CD4-positive, CD25-positive, alpha-beta regulatory T cell (primary cell): ENCODE measurements around the gene RGMA. TPM values are rescaled to one million over a fixed set of nuclear protein-coding genes. Genes with fewer than 3 reads are reported as not detected.
"Not testable (repeated sequence)": the region's sequence is repeated elsewhere in the genome, so short reads cannot be mapped to it uniquely, and the experiment has no call there.

Source experiments
- ATAC-seq, 2 donors: fragments of 150-1000 bp; cut with Tn5 transposase; one replicate each; pipeline ENCODE4 v1.10.0; 2021; ENCODE audit warnings: low read depth in 2 of 2, moderate number of reproducible peaks in 2 of 2, moderate library complexity in 1 of 2
- DNase-seq, 3 donors: peaks; one replicate each; pipeline versions ENCODE4 v3.0.0 to v3.0.0-alpha.2; 2012 to 2022; ENCODE audit warnings: mixed read lengths in 1 of 3
- H3K27ac ChIP-seq: one replicate; pipeline ENCODE4 v1.7.0; 2013; ENCODE audit warnings: mild to moderate bottlenecking, low read length; ENCODE audit not compliant: insufficient read depth, poor library complexity, severe bottlenecking
- H3K27me3 ChIP-seq: one replicate; pipeline ENCODE4 v1.7.0; 2013; ENCODE audit warnings: low read length; ENCODE audit not compliant: control insufficient read depth, insufficient read depth
- H3K36me3 ChIP-seq: one replicate; pipeline ENCODE4 v1.7.0; 2013; ENCODE audit warnings: mild to moderate bottlenecking, low read length, moderate library complexity; ENCODE audit not compliant: control insufficient read depth, insufficient read depth
- H3K4me1 ChIP-seq: 2 replicates; pipeline ENCODE4 v1.7.0; 2013; ENCODE audit warnings: mild to moderate bottlenecking, low read length; ENCODE audit not compliant: insufficient read depth, control insufficient read depth, poor library complexity, severe bottlenecking
- H3K4me3 ChIP-seq: one replicate; pipeline ENCODE4 v1.7.0; 2013; ENCODE audit warnings: low read depth, mild to moderate bottlenecking, low read length, moderate library complexity
- H3K9me3 ChIP-seq, 2 experiments: 1 replicate in 1 of 2; 2 replicates in 1 of 2; pipeline ENCODE4 v1.7.0; 2013; ENCODE audit warnings: low read length in 2 of 2, mild to moderate bottlenecking in 1 of 2, moderate library complexity in 1 of 2; ENCODE audit not compliant: control insufficient read depth in 2 of 2
- H3K27ac Mint-ChIP-seq, 3 donors: one replicate each; pipeline ENCODE4 v1.8.0; 2020 to 2022; ENCODE audit warnings: mild to moderate bottlenecking in 3 of 3, mixed read lengths in 3 of 3, moderate library complexity in 2 of 3
- H3K27me3 Mint-ChIP-seq: one replicate; pipeline ENCODE4 v1.8.0; 2022; ENCODE audit warnings: mild to moderate bottlenecking, mixed read lengths
- H3K36me3 Mint-ChIP-seq: one replicate; pipeline ENCODE4 v1.8.0; 2020; ENCODE audit warnings: mixed read lengths
- H3K4me1 Mint-ChIP-seq, 4 donors: one replicate each; pipeline ENCODE4 v1.8.0; 2020 to 2022; ENCODE audit warnings: mixed read lengths in 4 of 4, mild to moderate bottlenecking in 1 of 4
- H3K4me3 Mint-ChIP-seq, 4 donors: one replicate each; pipeline ENCODE4 v1.8.0; 2020 to 2022; ENCODE audit warnings: mild to moderate bottlenecking in 4 of 4, mixed read lengths in 4 of 4, moderate library complexity in 3 of 4
- H3K9me3 Mint-ChIP-seq, 7 donors: one replicate each; pipeline ENCODE4 v1.8.0; 2020 to 2022; ENCODE audit warnings: mixed read lengths in 7 of 7, mild to moderate bottlenecking in 3 of 7, moderate library complexity in 2 of 7
- polyA plus RNA-seq, 4 donors: library from polyadenylated mRNA; unstranded; fragments of 300-500 nt; fragmentation: Illumina TruSeq; gene quantifications; one replicate each; pipeline ENCODE4 v1.2.3, GENCODE V29; 2021
- total RNA-seq: library from RNA; stranded (reverse); gene quantifications from one replicate; pipeline ENCODE4 v1.2.3, GENCODE V29; 2022

Gene RGMA
- total and polyA plus RNA-seq, 5 donors from 2014 or later, result 0.49 TPM; not detected in 4

- Histone ChIP-seq H3K4me1 (peaks cover 6% of the 10 kb centered on the region), H3K27me3 (no peaks in the 10 kb centered on the region), H3K4me3 (no peak overlapping the region), H3K9me3 (no peaks in the 10 kb centered on the region), H3K36me3 (no peaks in the 10 kb centered on the region), H3K27ac (no peak overlapping the region)
- no peak for ATAC-seq
- no peak for DNase-seq
- Mint-ChIP-seq H3K36me3 (no peaks in the 10 kb centered on the region), H3K4me3 (no peak overlapping the region), H3K9me3 (no peaks in the 10 kb centered on the region), H3K27ac (no peak overlapping the region), H3K4me1 (peaks cover 3 to 21% (median 9%) of the 10 kb centered on the region in 4 donors), H3K27me3 (peaks cover 9% of the 10 kb centered on the region)
Measured at GRCh38 chr15:93034512-93034911, 54.5 kb downstream of the RGMA start.

GRCh38 chr15:93033434-93034045 lies 55.5 kb downstream of the RGMA start:
- H3K9me3 Mint-ChIP-seq, result no peaks in the 10 kb centered on the region
- no peak overlapping the region for H3K27ac Mint-ChIP-seq
- no peak overlapping the region for H3K4me3 ChIP-seq
- H3K4me3 Mint-ChIP-seq, result no peak overlapping the region
- H3K36me3 ChIP-seq, result no peaks in the 10 kb centered on the region
- DNase-seq (no peak), ATAC-seq (no peak)
- no peaks in the 10 kb centered on the region for H3K27me3 ChIP-seq
- no peaks in the 10 kb centered on the region for H3K9me3 ChIP-seq
- peaks cover 9% of the 10 kb centered on the region for H3K27me3 Mint-ChIP-seq
- no peaks in the 10 kb centered on the region for H3K36me3 Mint-ChIP-seq
- H3K27ac ChIP-seq, result no peak overlapping the region
- H3K4me1 ChIP-seq, result peaks cover 6% of the 10 kb centered on the region
- peaks cover 3 to 24% (median 11%) of the 10 kb centered on the region in 4 donors for H3K4me1 Mint-ChIP-seq

GRCh38 chr15:93032515-93033206 lies 56.4 kb downstream of the RGMA start:
- not testable (repeated sequence) for H3K27ac ChIP-seq, H3K9me3 Mint-ChIP-seq, H3K4me3 Mint-ChIP-seq, H3K9me3 ChIP-seq, ATAC-seq, H3K27ac Mint-ChIP-seq, DNase-seq, H3K36me3 Mint-ChIP-seq, H3K36me3 ChIP-seq, H3K27me3 Mint-ChIP-seq, H3K27me3 ChIP-seq, H3K4me3 ChIP-seq, H3K4me1 ChIP-seq
- peaks cover 3 to 24% (median 13%) of the 10 kb centered on the region in 4 donors for H3K4me1 Mint-ChIP-seq

GRCh38 chr15:93031557-93032384 lies 57.2 kb downstream of the RGMA start:
- H3K4me1 ChIP-seq, H3K9me3 ChIP-seq, H3K27me3 ChIP-seq, H3K4me3 Mint-ChIP-seq, H3K27ac ChIP-seq, H3K27ac Mint-ChIP-seq, ATAC-seq, H3K36me3 Mint-ChIP-seq, H3K4me3 ChIP-seq, H3K9me3 Mint-ChIP-seq, DNase-seq, H3K36me3 ChIP-seq, H3K27me3 Mint-ChIP-seq: not testable (repeated sequence)
- H3K4me1 Mint-ChIP-seq, result peaks cover 3 to 24% (median 13%) of the 10 kb centered on the region in 4 donors

- Histone ChIP-seq H3K9me3 (no peaks in the 10 kb centered on the region), H3K27ac (no peak overlapping the region), H3K4me1 (peaks cover 6% of the 10 kb centered on the region), H3K27me3 (no peaks in the 10 kb centered on the region), H3K36me3 (peaks cover 14% of the 10 kb centered on the region), H3K4me3 (no peak overlapping the region)
- H3K4me3 Mint-ChIP-seq, result no peak overlapping the region
- no peak overlapping the region for H3K27ac Mint-ChIP-seq
- H3K36me3 Mint-ChIP-seq, result peaks cover 3% of the 10 kb centered on the region
- DNase-seq (no peak), ATAC-seq (no peak)
- H3K4me1 Mint-ChIP-seq, result peaks cover 3 to 24% (median 12%) of the 10 kb centered on the region in 4 donors
- H3K27me3 Mint-ChIP-seq, result peaks cover 5% of the 10 kb centered on the region
- H3K9me3 Mint-ChIP-seq, result no peaks in the 10 kb centered on the region
Measured at GRCh38 chr15:93031103-93031464, 57.9 kb downstream of the RGMA start.

- Histone ChIP-seq H3K36me3 (peaks cover 20% of the 10 kb centered on the region), H3K4me3 (no peak overlapping the region), H3K4me1 (peaks cover 6% of the 10 kb centered on the region), H3K9me3 (no peaks in the 10 kb centered on the region), H3K27ac (no peak overlapping the region), H3K27me3 (no peaks in the 10 kb centered on the region)
- H3K4me1 Mint-ChIP-seq, result peaks cover 6 to 25% (median 12%) of the 10 kb centered on the region in 4 donors
- H3K27ac Mint-ChIP-seq, result peak overlapping the region; percentile 39 to 80 (median 59)
- no peak overlapping the region for H3K4me3 Mint-ChIP-seq
- no peaks in the 10 kb centered on the region for H3K9me3 Mint-ChIP-seq
- peaks cover 5% of the 10 kb centered on the region for H3K27me3 Mint-ChIP-seq
- peak; percentile 47 to 63 (median 60) for DNase-seq
- peak; percentile 73 to 80 for ATAC-seq
- peaks cover 9% of the 10 kb centered on the region for H3K36me3 Mint-ChIP-seq
Measured at GRCh38 chr15:93030430-93031102, 58.4 kb downstream of the RGMA start.

GRCh38 chr15:93029836-93030429 lies 59.1 kb downstream of the RGMA start:
- DNase-seq (no peak), ATAC-seq (no peak)
- Mint-ChIP-seq H3K36me3 (peaks cover 15% of the 10 kb centered on the region), H3K9me3 (no peaks in the 10 kb centered on the region), H3K4me1 (peaks cover 8 to 27% (median 19%) of the 10 kb centered on the region in 4 donors), H3K27me3 (peaks cover 1% of the 10 kb centered on the region), H3K27ac (peak overlapping the region; percentile 39 to 80 (median 59)), H3K4me3 (no peak overlapping the region)
- Histone ChIP-seq H3K27me3 (no peaks in the 10 kb centered on the region), H3K9me3 (no peaks in the 10 kb centered on the region), H3K4me3 (no peak overlapping the region), H3K36me3 (peaks cover 26% of the 10 kb centered on the region), H3K27ac (no peak overlapping the region), H3K4me1 (peaks cover 11% of the 10 kb centered on the region)
